ENCODE measurements around the gene LPCAT1. TPM values are rescaled to one million over a fixed set of nuclear protein-coding genes. Genes with fewer than 3 reads are reported as not detected.

Gene LPCAT1
- total RNA-seq, 1 experiment from 2014 or later, result 75.0 TPM

- Histone ChIP-seq H4K20me1 (ENCODE audit: insufficient read depth) (no peaks in the 10 kb centered on the region), H3K36me3 (ENCODE audit: control insufficient read depth in 1 of 2, insufficient read depth in 2 of 2, low read length in 2 of 2) (no peaks in the 10 kb centered on the region), H3K27ac (ENCODE audit: low read depth, low read length) (no peak overlapping the region), H3K9me2 (ENCODE audit: insufficient read depth) (no peaks in the 10 kb centered on the region), H3K4me3 (replicated peaks in 1 of 2; ENCODE audit: low read depth in 1 of 2, low read length in 2 of 2) (no peak overlapping the region), H3K79me2 (ENCODE audit: insufficient read depth, low read length) (no peaks in the 10 kb centered on the region), H3K9me3 (ENCODE audit: control insufficient read depth in 1 of 2, insufficient read depth in 1 of 2, low read depth in 1 of 2, low read length in 2 of 2) (no peaks in the 10 kb centered on the region), H3K27me3 (ENCODE audit: insufficient read depth, low read length) (0 out of 2 replicates have a peak, but pooled peaks cover 10% of the 10 kb centered on the region), H2AFZ (ENCODE audit: low read depth, low read length, poor library complexity, severe bottlenecking) (no peak overlapping the region), H3K4me1 (ENCODE audit: control insufficient read depth in 1 of 2, insufficient read depth in 2 of 2, low read length in 2 of 2) (no peaks in the 10 kb centered on the region), H3K4me2 (ENCODE audit: low read length) (no peak overlapping the region), H3K9ac (ENCODE audit: low read length) (no peak overlapping the region)
- ChIA-PET POLR2A (no interaction called here), RAD21 (ENCODE audit: low non-redundant PET in 1 of 2, low total read pairs in 2 of 2, uncharacterized antibody in 2 of 2, unreplicated experiment in 2 of 2) (no interaction called here), CTCF (no interaction called here)
- intact Hi-C loops (cut with micrococcal nuclease), result no loop called here
- no TSS peak for BruUV-seq (replicated peaks)
- no peak for TF ChIP-seq RAD21 (IDR thresholded peaks at IDR 0.05; ENCODE audit: low read depth)
- TF ChIP-seq CEBPB (IDR thresholded peaks at IDR 0.05; ENCODE audit: low read depth), result no peak
- TF ChIP-seq EZH2 (IDR thresholded peaks at IDR 0.05), result no peak
- TF ChIP-seq CBX3 (IDR thresholded peaks at IDR 0.05; ENCODE audit: low read depth), result no peak
- no peak for TF ChIP-seq REST (IDR thresholded peaks at IDR 0.05; ENCODE audit: low read depth)
- no peak for TF ChIP-seq SRF (IDR thresholded peaks at IDR 0.05; ENCODE audit: low read depth)
- ATAC-seq (no peak), DNase-seq (ENCODE audit: low read depth, low spot score) (no peak)
Observed at GRCh38 chr5:1532384-1532783, 8.6 kb upstream of the LPCAT1 start.

- H3K4me3 ChIP-seq (replicated peaks in 1 of 2; ENCODE audit: low read depth in 1 of 2, low read length in 2 of 2), result no peak overlapping the region
- POLR2A ChIA-PET, result no interaction called here
- no peak overlapping the region for H3K4me2 ChIP-seq (ENCODE audit: low read length)
- H3K9me2 ChIP-seq (ENCODE audit: insufficient read depth), result no peaks in the 10 kb centered on the region
- no peak overlapping the region for H3K9ac ChIP-seq (ENCODE audit: low read length)
- no peaks in the 10 kb centered on the region for H3K79me2 ChIP-seq (ENCODE audit: insufficient read depth, low read length)
- no peaks in the 10 kb centered on the region for H4K20me1 ChIP-seq (ENCODE audit: insufficient read depth)
- RAD21 ChIA-PET (ENCODE audit: low non-redundant PET in 1 of 2, low total read pairs in 2 of 2, uncharacterized antibody in 2 of 2, unreplicated experiment in 2 of 2), result no interaction called here
- BruUV-seq (replicated peaks), result no TSS peak
- H3K27ac ChIP-seq (ENCODE audit: low read depth, low read length), result no peak overlapping the region
- H3K36me3 ChIP-seq (ENCODE audit: control insufficient read depth in 1 of 2, insufficient read depth in 2 of 2, low read length in 2 of 2), result no peaks in the 10 kb centered on the region
- H3K27me3 ChIP-seq (ENCODE audit: insufficient read depth, low read length), result 0 out of 2 replicates have a peak, but pooled peaks cover 4% of the 10 kb centered on the region
- CTCF ChIA-PET, result no interaction called here
- intact Hi-C loops (cut with micrococcal nuclease), result no loop called here
- H2AFZ ChIP-seq (ENCODE audit: low read depth, low read length, poor library complexity, severe bottlenecking), result no peak overlapping the region
- H3K4me1 ChIP-seq (ENCODE audit: control insufficient read depth in 1 of 2, insufficient read depth in 2 of 2, low read length in 2 of 2), result peaks cover 3% of the 10 kb centered on the region in 2 experiments
- ATAC-seq (no peak), DNase-seq (ENCODE audit: low read depth, low spot score) (no peak)
- no peaks in the 10 kb centered on the region for H3K9me3 ChIP-seq (ENCODE audit: control insufficient read depth in 1 of 2, insufficient read depth in 1 of 2, low read depth in 1 of 2, low read length in 2 of 2)
- TF ChIP-seq SRF (IDR thresholded peaks at IDR 0.05; ENCODE audit: low read depth) (no peak), REST (IDR thresholded peaks at IDR 0.05; ENCODE audit: low read depth) (no peak), ZFX (IDR thresholded peaks at IDR 0.05) (no peak), TCF7L2 (IDR thresholded peaks at IDR 0.05; ENCODE audit: borderline replicate concordance, extremely low read depth, insufficient read depth, insufficient read length) (no peak), CEBPB (IDR thresholded peaks at IDR 0.05; ENCODE audit: low read depth) (no peak), JUND (IDR thresholded peaks at IDR 0.05) (no peak), EGR1 (IDR thresholded peaks at IDR 0.05; ENCODE audit: low read depth) (no peak), SIN3A (IDR thresholded peaks at IDR 0.05; ENCODE audit: low read depth) (no peak), CBX3 (IDR thresholded peaks at IDR 0.05; ENCODE audit: low read depth) (no peak), EZH2 (IDR thresholded peaks at IDR 0.05) (no peak), MAX (IDR thresholded peaks at IDR 0.05) (no peak), SP1 (IDR thresholded peaks at IDR 0.05; ENCODE audit: low read depth) (no peak)
Observed at GRCh38 chr5:1529498-1529897, 5.7 kb upstream of the LPCAT1 start.

All from HCT116 (cell line).